HEK293 (cell line): ENCODE data around the gene PDSS1.
"Not testable (repeated sequence)": the region's sequence is repeated elsewhere in the genome, so short reads cannot be mapped to it uniquely, and the experiment has no call there.

Experiments
- CTCF ChIA-PET: fragments of 350-600 bp; formaldehyde crosslinking; extraction: SDS; loops from one replicate; lab custom pipeline; 2021; ENCODE audit warnings: antibody characterized with exemption; lab: Yijun Ruan, JAX
- POLR2A ChIA-PET: fragments of 300-600 bp; formaldehyde crosslinking; extraction: SDS; loops from one replicate; lab custom pipeline; 2020; ENCODE audit warnings: antibody characterized with exemption, inconsistent platforms; lab: Yijun Ruan, JAX
- H3K27ac ChIP-seq: fragments of 200-500 bp; sonication (Bioruptor generic); 2 replicates; pipeline ENCODE4 v1.5.1; 2014; ENCODE audit warnings: low read depth, low read length, control low read depth, inconsistent platforms; ENCODE audit errors: extremely low read depth
- H3K36me3 ChIP-seq, 2 experiments: fragments of 200-500 bp in 1 of 2; sonication (Bioruptor generic) in 1 of 2; 1 replicate in 1 of 2; 2 replicates in 1 of 2; pipeline ENCODE4 v1.5.1; 2014 to 2017; ENCODE audit warnings: inconsistent platforms in 2 of 2, low read length in 2 of 2; ENCODE audit not compliant: control insufficient read depth in 2 of 2, insufficient read depth in 1 of 2
- H3K4me1 ChIP-seq: fragments of 200-500 bp; sonication (Bioruptor generic); 2 replicates; pipeline ENCODE4 v1.5.1; 2014; ENCODE audit warnings: mild to moderate bottlenecking, low read length, inconsistent platforms; ENCODE audit not compliant: control insufficient read depth, insufficient read depth
- H3K4me3 ChIP-seq: 2 replicates; pipeline ENCODE4 v1.5.1; 2011; ENCODE audit warnings: low read depth, mild to moderate bottlenecking, control low read depth, low read length, moderate library complexity
- H3K9me3 ChIP-seq: fragments of 200-500 bp; sonication (Bioruptor generic); 2 replicates; pipeline ENCODE4 v1.5.1; 2014; ENCODE audit warnings: low read depth, low read length, inconsistent platforms; ENCODE audit not compliant: control insufficient read depth, insufficient read depth
- HOXC10 ChIP-seq: sonication (generic); formaldehyde crosslinking; IDR thresholded peaks from 2 replicates; pipeline ENCODE4 v1.8.1; 2023; ENCODE audit warnings: mild to moderate bottlenecking, missing genetic modification reagents
- MZF1 ChIP-seq: fragments of 450-650 bp; formaldehyde crosslinking; IDR thresholded peaks from 2 replicates; pipeline ENCODE4 v1.5.1; 2017; ENCODE audit warnings: missing biosample characterization, missing genetic modification characterization, borderline replicate concordance
- TRIM28 ChIP-seq: IDR thresholded peaks from 2 replicates; pipeline ENCODE4 v1.6.1; 2011; ENCODE audit warnings: low read length, control low read depth, borderline replicate concordance
- ZBTB8A ChIP-seq: fragments of 450-650 bp; formaldehyde crosslinking; IDR thresholded peaks from 2 replicates; pipeline ENCODE4 v1.5.1; 2016; ENCODE audit warnings: missing biosample characterization, missing genetic modification characterization
- ZNF10 ChIP-seq: fragments of 450-650 bp; formaldehyde crosslinking; IDR thresholded peaks from 2 replicates; pipeline ENCODE4 v1.5.1; 2017; ENCODE audit warnings: missing biosample characterization, missing genetic modification characterization
- ZNF366 ChIP-seq: fragments of 450-650 bp; formaldehyde crosslinking; conservative IDR thresholded peaks from 2 replicates; pipeline ENCODE4 v1.5.1; 2016; ENCODE audit warnings: missing biosample characterization, missing genetic modification characterization
- ZNF48 ChIP-seq: fragments of 450-650 bp; formaldehyde crosslinking; IDR thresholded peaks from 2 replicates; pipeline ENCODE4 v1.5.1; 2016; ENCODE audit warnings: missing biosample characterization, missing genetic modification characterization
- ZNF626 ChIP-seq: fragments of 450-650 bp; sonication (Bioruptor Pico); formaldehyde crosslinking; IDR thresholded peaks from 2 replicates; pipeline ENCODE4 v1.5.1; 2018; ENCODE audit warnings: missing biosample characterization, missing genetic modification characterization, inconsistent platforms
- TF ChIP-seq, protein P1 (sequence below): fragments of 450-650 bp; formaldehyde crosslinking; IDR thresholded peaks from 2 replicates; pipeline ENCODE4 v1.5.1; 2016; ENCODE audit warnings: missing biosample characterization, missing genetic modification characterization, borderline replicate concordance
- TF ChIP-seq, protein P2 (sequence below): fragments of 450-650 bp; formaldehyde crosslinking; IDR thresholded peaks from 2 replicates; pipeline ENCODE4 v1.5.1; 2016; ENCODE audit warnings: missing biosample characterization, missing genetic modification characterization
- TF ChIP-seq, protein P3 (sequence below): fragments of 450-650 bp; IDR thresholded peaks from 2 replicates; pipeline ENCODE4 v1.5.1; 2018; ENCODE audit warnings: missing biosample characterization, mild to moderate bottlenecking, missing genetic modification characterization
- TF ChIP-seq, protein P4 (sequence below): fragments of 450-650 bp; formaldehyde crosslinking; IDR thresholded peaks from 2 replicates; pipeline ENCODE4 v1.5.0; 2017; ENCODE audit warnings: missing biosample characterization, missing genetic modification characterization, borderline replicate concordance
- TF ChIP-seq, protein P5 (sequence below): fragments of 450-650 bp; formaldehyde crosslinking; IDR thresholded peaks from 2 replicates; pipeline ENCODE4 v1.5.1; 2016; ENCODE audit warnings: missing biosample characterization, missing genetic modification characterization, borderline replicate concordance
- TF ChIP-seq, protein P6 (sequence below): fragments of 450-650 bp; formaldehyde crosslinking; IDR thresholded peaks from 2 replicates; pipeline ENCODE4 v1.5.1; 2016; ENCODE audit warnings: missing biosample characterization, missing genetic modification characterization

PDSS1 gene

DNA sequence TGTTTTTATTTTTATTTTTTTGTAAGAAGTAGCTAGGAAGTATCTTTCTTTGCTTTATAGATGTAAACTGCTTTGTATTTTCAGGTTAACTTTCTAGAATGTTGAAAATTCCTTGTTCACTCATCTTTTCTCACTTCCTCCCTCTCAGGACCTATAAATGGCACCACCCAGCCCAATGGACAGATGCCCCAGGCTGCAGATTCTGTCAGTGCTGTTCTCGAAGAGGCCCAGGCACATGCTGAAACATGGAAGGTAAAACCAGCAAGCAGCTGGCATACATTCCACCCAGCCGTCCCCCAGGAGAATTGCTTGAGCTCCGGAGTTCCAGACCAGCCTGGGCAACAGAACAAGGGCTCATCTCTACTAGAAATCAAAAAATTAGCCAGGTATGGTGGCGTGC lies 47.1 kb upstream of the PDSS1 start (continued):
- TF ChIP-seq, protein P1, sequence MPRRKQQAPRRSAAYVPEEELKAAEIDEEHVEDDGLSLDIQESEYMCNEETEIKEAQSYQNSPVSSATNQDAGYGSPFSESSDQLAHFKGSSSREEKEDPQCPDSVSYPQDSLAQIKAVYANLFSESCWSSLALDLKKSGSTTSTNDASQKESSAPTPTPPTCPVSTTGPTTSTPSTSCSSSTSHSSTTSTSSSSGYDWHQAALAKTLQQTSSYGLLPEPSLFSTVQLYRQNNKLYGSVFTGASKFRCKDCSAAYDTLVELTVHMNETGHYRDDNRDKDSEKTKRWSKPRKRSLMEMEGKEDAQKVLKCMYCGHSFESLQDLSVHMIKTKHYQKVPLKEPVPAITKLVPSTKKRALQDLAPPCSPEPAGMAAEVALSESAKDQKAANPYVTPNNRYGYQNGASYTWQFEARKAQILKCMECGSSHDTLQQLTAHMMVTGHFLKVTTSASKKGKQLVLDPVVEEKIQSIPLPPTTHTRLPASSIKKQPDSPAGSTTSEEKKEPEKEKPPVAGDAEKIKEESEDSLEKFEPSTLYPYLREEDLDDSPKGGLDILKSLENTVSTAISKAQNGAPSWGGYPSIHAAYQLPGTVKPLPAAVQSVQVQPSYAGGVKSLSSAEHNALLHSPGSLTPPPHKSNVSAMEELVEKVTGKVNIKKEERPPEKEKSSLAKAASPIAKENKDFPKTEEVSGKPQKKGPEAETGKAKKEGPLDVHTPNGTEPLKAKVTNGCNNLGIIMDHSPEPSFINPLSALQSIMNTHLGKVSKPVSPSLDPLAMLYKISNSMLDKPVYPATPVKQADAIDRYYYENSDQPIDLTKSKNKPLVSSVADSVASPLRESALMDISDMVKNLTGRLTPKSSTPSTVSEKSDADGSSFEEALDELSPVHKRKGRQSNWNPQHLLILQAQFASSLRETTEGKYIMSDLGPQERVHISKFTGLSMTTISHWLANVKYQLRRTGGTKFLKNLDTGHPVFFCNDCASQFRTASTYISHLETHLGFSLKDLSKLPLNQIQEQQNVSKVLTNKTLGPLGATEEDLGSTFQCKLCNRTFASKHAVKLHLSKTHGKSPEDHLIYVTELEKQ (tag by site-specific recombination): no peak
- TF ChIP-seq ZBTB8A (tag by site-specific recombination) (no peak), ZNF626 (no peak), ZNF366 (tag by site-specific recombination) (no peak), HOXC10 (CRISPR knock-in tag) (no peak), ZNF10 (tag by site-specific recombination) (no peak)
- TF ChIP-seq, protein P2, sequence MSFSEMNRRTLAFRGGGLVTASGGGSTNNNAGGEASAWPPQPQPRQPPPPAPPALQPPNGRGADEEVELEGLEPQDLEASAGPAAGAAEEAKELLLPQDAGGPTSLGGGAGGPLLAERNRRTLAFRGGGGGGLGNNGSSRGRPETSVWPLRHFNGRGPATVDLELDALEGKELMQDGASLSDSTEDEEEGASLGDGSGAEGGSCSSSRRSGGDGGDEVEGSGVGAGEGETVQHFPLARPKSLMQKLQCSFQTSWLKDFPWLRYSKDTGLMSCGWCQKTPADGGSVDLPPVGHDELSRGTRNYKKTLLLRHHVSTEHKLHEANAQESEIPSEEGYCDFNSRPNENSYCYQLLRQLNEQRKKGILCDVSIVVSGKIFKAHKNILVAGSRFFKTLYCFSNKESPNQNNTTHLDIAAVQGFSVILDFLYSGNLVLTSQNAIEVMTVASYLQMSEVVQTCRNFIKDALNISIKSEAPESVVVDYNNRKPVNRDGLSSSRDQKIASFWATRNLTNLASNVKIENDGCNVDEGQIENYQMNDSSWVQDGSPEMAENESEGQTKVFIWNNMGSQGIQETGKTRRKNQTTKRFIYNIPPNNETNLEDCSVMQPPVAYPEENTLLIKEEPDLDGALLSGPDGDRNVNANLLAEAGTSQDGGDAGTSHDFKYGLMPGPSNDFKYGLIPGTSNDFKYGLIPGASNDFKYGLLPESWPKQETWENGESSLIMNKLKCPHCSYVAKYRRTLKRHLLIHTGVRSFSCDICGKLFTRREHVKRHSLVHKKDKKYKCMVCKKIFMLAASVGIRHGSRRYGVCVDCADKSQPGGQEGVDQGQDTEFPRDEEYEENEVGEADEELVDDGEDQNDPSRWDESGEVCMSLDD (tag by site-specific recombination): no peak
- TF ChIP-seq, protein P3, sequence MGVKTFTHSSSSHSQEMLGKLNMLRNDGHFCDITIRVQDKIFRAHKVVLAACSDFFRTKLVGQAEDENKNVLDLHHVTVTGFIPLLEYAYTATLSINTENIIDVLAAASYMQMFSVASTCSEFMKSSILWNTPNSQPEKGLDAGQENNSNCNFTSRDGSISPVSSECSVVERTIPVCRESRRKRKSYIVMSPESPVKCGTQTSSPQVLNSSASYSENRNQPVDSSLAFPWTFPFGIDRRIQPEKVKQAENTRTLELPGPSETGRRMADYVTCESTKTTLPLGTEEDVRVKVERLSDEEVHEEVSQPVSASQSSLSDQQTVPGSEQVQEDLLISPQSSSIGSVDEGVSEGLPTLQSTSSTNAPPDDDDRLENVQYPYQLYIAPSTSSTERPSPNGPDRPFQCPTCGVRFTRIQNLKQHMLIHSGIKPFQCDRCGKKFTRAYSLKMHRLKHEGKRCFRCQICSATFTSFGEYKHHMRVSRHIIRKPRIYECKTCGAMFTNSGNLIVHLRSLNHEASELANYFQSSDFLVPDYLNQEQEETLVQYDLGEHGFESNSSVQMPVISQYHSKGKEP (tag by site-specific recombination): no peak
- TF ChIP-seq, all 188 proteins: peak for 0

DNA sequence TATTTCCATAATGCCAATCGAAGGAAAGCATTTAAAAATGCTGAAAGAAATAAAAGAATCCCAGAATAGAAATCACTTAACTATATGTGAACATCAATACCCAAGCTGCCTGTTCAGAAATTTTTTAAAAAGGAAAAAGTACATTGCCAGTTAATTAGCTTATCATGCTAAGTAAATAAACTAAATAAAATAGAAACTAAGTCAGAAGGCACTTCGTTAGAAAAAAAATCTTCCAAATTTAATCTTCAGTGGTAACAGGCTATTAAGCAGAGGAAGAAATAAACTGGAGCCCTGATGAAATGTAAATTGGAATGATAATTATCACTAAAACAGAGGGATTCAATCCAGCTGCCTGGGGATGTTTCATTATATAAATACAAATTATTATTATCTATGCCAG lies 46.0 kb upstream of the PDSS1 start:
- H3K36me3 ChIP-seq, H3K9me3 ChIP-seq, H3K4me1 ChIP-seq, H3K27ac ChIP-seq, CTCF ChIA-PET, POLR2A ChIA-PET, H3K4me3 ChIP-seq: not testable (repeated sequence)

DNA sequence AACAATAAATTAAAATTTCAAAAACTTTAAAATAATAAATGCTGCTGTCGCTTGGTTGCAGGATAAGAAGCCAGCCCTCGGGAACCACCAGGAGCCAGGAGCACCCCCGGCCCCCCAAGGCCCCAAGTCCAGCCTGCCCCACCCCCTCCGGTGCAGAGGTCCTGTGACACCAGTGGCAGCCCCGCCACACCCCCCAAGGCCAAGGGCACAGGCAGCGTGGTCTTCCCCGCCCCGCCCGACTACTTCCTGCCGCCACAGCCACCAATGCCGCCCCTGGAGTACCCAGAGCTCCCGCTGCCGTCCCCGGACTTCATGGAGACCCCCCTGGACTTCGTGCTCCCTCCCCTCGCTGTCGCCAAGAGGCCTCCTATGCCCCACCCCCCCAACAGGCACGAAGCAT lies 44.5 kb upstream of the PDSS1 start:
- POLR2A ChIA-PET: no interaction called here
- Histone ChIP-seq H3K4me3 (no peak overlapping the region), H3K36me3 (no peaks in the 10 kb centered on the region), H3K9me3 (no peaks in the 10 kb centered on the region), H3K4me1 (no peaks in the 10 kb centered on the region), H3K27ac (no peak overlapping the region)
- TF ChIP-seq, protein P4, sequence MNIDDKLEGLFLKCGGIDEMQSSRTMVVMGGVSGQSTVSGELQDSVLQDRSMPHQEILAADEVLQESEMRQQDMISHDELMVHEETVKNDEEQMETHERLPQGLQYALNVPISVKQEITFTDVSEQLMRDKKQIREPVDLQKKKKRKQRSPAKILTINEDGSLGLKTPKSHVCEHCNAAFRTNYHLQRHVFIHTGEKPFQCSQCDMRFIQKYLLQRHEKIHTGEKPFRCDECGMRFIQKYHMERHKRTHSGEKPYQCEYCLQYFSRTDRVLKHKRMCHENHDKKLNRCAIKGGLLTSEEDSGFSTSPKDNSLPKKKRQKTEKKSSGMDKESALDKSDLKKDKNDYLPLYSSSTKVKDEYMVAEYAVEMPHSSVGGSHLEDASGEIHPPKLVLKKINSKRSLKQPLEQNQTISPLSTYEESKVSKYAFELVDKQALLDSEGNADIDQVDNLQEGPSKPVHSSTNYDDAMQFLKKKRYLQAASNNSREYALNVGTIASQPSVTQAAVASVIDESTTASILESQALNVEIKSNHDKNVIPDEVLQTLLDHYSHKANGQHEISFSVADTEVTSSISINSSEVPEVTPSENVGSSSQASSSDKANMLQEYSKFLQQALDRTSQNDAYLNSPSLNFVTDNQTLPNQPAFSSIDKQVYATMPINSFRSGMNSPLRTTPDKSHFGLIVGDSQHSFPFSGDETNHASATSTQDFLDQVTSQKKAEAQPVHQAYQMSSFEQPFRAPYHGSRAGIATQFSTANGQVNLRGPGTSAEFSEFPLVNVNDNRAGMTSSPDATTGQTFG (tag by site-specific recombination): no peak
- TF ChIP-seq ZNF626 (no peak), ZNF48 (tag by site-specific recombination) (no peak), MZF1 (tag by site-specific recombination) (no peak), TRIM28 (no peak)
- TF ChIP-seq, protein P5, sequence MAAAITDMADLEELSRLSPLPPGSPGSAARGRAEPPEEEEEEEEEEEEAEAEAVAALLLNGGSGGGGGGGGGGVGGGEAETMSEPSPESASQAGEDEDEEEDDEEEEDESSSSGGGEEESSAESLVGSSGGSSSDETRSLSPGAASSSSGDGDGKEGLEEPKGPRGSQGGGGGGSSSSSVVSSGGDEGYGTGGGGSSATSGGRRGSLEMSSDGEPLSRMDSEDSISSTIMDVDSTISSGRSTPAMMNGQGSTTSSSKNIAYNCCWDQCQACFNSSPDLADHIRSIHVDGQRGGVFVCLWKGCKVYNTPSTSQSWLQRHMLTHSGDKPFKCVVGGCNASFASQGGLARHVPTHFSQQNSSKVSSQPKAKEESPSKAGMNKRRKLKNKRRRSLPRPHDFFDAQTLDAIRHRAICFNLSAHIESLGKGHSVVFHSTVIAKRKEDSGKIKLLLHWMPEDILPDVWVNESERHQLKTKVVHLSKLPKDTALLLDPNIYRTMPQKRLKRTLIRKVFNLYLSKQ (tag by site-specific recombination): no peak
- TF ChIP-seq, protein P6, sequence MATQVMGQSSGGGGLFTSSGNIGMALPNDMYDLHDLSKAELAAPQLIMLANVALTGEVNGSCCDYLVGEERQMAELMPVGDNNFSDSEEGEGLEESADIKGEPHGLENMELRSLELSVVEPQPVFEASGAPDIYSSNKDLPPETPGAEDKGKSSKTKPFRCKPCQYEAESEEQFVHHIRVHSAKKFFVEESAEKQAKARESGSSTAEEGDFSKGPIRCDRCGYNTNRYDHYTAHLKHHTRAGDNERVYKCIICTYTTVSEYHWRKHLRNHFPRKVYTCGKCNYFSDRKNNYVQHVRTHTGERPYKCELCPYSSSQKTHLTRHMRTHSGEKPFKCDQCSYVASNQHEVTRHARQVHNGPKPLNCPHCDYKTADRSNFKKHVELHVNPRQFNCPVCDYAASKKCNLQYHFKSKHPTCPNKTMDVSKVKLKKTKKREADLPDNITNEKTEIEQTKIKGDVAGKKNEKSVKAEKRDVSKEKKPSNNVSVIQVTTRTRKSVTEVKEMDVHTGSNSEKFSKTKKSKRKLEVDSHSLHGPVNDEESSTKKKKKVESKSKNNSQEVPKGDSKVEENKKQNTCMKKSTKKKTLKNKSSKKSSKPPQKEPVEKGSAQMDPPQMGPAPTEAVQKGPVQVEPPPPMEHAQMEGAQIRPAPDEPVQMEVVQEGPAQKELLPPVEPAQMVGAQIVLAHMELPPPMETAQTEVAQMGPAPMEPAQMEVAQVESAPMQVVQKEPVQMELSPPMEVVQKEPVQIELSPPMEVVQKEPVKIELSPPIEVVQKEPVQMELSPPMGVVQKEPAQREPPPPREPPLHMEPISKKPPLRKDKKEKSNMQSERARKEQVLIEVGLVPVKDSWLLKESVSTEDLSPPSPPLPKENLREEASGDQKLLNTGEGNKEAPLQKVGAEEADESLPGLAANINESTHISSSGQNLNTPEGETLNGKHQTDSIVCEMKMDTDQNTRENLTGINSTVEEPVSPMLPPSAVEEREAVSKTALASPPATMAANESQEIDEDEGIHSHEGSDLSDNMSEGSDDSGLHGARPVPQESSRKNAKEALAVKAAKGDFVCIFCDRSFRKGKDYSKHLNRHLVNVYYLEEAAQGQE (tag by site-specific recombination): no peak
- CTCF ChIA-PET: no interaction called here
